Pulmonary artery endothelial cell (primary cell): ENCODE data around the gene JUNB. TPM values are rescaled to one million over a fixed set of nuclear protein-coding genes. Genes with fewer than 3 reads are reported as not detected.
"Not testable (repeated sequence)": the region's sequence is repeated elsewhere in the genome, so short reads cannot be mapped to it uniquely, and the experiment has no call there.

ENCODE experiments used
- DNase-seq: peaks from one replicate; pipeline ENCODE4 v3.0.0-alpha.2; 2011; ENCODE audit warnings: low read depth, low spot score
- total RNA-seq: library from RNA; depleted of rRNA; stranded (reverse); fragments of >200 nt; gene quantifications from 2 replicates; pipeline ENCODE4 v1.2.3, GENCODE V29; 2014

The JUNB gene
- total RNA-seq, 1 donor from 2014 or later: 41.1 TPM

DNA sequence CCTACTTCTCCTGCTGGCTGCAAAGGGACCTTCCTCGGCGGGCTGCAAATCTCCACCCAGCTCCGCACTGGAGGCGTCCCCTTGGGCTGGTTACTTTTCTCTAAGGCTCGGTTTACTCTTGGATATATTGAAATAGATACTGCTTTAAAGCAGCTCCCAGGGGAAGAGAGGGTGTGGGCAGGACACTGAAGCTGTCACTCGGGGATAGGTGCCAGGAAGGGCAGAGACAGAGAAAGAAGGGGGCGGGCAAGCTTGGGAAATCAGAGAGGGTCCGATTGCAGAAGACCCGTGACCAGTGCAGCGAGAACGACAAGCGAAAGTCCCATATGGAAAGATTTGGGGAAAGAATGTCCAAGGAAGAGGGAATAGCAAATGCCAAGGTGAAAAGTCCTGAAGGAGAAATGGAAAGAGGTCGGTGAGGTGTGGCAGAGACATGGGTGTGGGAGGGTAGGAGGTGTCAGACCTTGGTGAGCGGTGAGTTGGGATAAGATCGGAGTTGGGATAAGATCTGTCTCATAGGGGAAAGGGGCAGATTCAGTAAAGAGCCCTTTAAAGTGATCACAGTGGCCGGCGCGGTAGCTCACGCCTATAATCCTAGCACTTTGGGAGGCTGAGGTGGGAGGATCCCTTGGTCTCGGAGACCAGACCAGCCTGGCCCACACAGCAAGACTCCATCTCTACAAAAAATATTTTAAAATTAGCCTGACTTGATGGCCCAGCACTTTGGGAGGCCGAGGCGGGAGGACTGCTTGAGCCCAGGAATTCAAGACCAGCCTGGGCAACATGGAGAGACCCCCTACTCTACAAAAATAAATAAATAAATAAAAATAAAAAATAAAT, 11.2 kb downstream of the JUNB start:
- no peak for DNase-seq

GRCh38 chr19:12804051-12804450, 12.8 kb downstream of the JUNB start:
- no peak for DNase-seq

DNA sequence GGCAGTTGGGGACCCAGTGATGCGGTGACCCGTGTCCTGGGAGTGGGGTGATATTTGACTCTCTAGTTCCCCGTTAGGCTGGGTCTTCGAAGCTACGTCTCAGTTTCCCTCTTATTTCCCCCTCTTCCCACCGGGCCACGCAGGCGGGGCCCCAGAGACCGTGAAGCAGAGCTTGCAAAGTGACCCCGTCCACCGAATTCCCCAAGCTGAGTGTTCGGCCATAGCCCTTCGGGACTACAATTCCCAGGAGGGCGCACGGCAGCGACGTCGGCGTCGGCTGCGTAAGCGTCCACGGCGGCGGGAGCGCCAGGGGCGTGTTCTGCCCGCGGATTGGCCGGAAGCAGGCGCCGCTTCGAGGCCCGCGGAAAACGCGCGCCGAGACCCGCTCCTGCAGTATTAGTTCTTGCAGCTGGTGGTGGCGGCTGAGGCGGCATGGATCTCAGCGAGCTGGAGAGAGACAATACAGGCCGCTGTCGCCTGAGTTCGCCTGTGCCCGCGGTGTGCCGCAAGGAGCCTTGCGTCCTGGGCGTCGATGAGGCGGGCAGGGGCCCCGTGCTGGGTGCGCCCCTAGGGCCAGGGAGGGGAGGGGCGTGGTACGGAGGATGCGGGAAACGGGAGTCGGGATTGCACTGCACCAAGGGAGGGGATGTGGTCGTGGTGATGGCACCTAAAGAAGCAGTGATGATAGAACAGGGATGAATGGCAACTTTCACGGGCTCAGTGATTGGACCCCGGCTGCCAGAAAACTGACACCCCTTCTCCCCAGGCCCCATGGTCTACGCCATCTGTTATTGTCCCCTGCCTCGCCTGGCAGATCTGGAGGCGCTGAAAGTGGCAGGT, 15.2 kb downstream of the JUNB start, which contains the start of gene RNASEH2A:
Gene RNASEH2A, plus strand, starts transcription at position 343 of the 840 bp plus-strand sequence. Its CDS starts 90 bp downstream, at position 433.
- peak; percentile 59 for DNase-seq

GRCh38 chr19:12815088-12815487, 23.8 kb downstream of the JUNB start:
- DNase-seq: no peak

DNA sequence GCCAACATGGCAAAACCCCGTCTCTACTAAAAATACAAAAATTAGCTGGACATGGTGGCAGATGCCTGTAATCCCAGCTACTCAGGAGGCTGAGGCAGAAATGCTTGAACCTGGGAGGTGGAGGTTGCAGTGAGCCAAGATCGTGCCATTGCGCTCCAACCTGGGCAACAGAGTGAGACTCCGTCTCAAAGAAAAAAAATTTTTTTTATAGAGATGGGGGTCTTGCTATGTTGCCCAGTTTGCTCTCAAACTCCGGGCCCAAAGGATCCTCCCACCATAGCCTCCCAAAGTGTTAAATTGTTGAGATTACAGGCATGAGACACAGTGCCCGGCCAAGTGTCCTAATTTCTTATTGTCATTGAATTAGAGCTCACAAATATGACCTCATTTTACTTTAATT, 25.9 kb downstream of the JUNB start:
- not testable (repeated sequence) for DNase-seq

DNA sequence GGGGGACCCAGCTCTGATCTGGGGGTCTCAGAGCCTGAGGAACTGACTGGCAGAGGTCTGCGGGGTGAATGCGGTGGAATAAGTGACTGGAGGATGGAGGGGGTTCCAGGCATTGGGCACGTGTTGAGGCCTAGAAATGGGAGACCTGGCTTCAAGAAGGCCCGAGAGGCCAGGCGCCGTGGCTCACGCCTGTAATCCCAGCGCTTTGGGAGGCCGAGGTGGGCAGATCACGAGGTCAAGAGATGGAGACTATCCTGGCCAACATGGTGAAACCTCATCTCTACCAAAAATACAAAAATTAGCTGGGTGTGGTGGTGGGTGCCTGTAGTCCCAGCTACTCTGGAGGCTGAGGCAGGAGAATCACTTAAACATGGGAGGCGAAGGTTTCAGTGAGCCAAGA, 26.5 kb downstream of the JUNB start:
- not testable (repeated sequence) for DNase-seq

DNA sequence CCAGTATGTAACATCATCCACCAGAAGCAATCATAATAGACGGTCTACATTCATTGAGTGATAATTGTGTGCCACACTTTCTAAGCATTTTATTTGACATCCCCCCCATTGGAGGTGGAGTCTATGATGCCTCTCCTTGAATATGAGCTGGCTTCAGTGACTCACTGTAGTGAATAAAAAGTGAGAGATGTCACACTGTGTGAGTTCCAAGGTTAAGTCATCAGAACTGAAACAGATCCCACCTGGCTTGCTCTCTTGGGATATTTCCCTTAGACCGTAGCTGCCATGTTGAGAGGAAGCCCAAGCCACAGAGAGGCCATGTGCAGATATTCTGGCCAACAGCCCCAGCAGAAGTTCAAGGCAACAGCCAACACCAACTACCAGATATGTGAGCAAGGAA, 30.5 kb downstream of the JUNB start:
- no peak for DNase-seq

GRCh38 chr19:12825254-12826131, 34.2 kb downstream of the JUNB start:
- no peak for DNase-seq

DNA sequence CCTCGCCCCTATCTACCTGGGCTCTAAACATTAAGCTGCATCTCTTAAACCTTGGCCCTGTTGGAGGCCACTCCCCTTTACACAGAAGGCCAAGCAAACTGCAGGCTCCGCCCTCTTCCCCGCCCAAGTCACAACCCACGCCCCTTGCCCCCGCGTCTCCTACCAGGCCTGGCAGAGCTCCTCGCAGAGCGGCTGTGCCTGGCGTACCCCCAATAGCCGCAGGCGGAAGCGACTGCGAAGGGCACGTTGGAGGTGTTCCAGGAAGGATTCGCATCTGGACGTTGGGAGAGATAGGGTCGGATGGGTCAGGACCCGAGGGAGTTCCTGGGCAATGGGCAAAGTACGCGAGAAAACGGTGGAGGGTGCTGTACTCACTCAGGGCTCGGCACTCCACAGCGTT, 37.2 kb downstream of the JUNB start:
- DNase-seq: no peak

GRCh38 chr19:12833418-12833737, 42.1 kb downstream of the JUNB start:
- no peak for DNase-seq

DNA sequence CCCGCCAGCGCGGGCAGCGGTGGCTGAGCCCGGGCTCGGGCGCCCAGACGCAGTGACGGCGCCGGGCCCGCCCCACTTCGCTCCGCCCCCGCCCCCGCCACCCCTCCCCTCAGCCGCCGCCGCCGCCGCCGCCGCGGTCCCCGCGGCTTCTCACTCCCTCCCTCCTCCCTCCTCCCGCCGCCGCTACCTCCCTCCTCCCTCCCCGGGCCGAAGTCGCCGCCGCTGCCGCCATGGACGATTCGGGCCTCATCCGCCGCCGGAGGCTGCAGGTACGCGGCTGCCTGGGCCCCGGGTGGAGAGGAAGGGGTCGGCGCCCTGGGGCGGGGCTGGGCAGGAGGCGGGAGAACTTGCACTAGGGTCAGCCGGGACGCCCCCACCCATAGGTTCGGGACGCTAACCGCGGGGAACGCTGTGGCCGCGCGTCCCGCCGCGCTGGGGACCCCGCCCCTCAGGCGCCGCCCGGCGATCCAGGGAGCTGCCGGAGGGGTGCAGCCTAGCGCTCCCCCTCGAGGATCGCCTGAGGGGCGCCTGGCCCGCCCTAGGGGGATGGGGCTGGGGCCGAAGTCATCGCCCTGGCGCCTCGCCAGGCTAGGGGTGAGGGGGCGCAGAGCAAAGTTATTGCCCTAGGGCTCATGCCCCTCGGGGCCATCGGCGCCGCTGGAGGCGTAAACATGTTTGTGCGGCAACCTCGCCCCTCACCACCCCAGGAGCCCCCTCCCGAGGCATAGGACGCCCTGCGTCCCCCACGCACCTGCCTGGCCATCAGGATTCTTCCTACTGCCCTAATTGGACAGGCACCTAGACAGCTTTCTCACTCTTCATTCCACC, 42.7 kb downstream of the JUNB start:
- no peak for DNase-seq

- DNase-seq: no peak
Measured at GRCh38 chr19:12834566-12834943, 43.3 kb downstream of the JUNB start, which contains the start of gene RTBDN. Gene RTBDN, minus strand, starts transcription at chr19:12834579. Its CDS starts 4,600 bp downstream, at chr19:12829979.

GRCh38 chr19:12834976-12835757, 43.9 kb downstream of the JUNB start:
- DNase-seq: no peak

DNA sequence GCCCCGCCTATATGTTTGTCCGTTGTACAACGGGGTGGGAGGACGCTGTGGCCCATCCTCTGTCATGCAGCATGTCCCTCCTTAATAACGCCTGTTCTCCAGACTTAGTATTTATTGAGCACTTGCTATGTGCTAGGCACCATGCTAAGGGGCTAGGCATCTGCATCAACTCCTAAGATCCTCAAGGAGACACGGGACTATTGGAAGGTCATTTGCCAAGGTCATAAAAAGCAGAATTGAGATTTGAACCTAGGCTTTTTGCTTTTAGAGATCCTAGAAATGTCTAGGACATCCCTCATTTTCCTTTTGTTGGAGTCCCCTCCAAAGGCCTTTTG, 45.2 kb downstream of the JUNB start:
- no peak for DNase-seq

GRCh38 chr19:12837225-12837624, 45.9 kb downstream of the JUNB start:
- no peak for DNase-seq

DNA sequence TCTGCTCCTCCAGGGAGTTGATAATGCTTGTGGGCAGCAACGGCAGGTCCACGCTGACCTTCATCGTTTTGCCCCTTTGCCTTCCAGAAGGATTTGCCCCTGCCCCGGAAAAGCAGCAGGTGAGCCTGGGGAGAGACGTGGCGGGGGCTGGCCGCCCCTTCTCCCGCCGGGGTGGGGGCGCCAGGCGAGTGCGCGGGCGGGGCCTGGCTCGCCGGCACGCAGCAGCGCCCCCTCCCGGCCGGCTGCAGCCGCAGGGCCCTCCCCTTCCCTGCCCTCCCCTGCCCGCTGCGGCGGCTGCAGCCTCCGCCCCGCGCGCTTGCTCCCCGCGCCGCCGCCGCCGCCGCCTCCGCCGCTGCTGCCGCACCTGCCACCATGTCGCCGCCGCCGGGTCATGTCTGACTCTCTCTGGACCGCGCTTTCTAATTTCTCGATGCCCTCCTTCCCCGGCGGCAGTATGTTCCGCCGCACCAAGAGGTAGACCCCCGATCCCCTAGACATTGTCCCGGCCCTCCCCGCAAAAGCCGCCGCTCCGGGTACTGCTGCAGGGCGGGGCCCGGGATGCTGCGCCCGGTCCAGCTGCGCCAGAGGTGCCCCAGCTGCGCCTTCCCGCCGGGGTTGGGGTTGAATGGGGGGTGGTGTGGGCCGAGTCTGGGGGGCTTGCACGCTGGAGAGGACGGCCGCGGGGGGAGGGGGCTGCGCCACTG, 47.0 kb downstream of the JUNB start, which contains the start of gene MAST1:
Gene MAST1, plus strand, starts transcription at position 334 of the 704 bp plus-strand sequence. Its CDS starts 58 bp downstream, at position 392.
- DNase-seq: no peak

GRCh38 chr19:12838886-12839756, 47.8 kb downstream of the JUNB start:
- DNase-seq: no peak
